A549 (cell line): ENCODE results near the gene PLD6. TPM values are rescaled to one million over a fixed set of nuclear protein-coding genes. Genes with fewer than 3 reads are reported as not detected.
A peak's percentile ranks its signal among the peaks of the same experiment; 100 is the strongest.

ENCODE experiments used
- ATAC-seq, 2 experiments: fragments of 200-7000 bp in 1 of 2; fragments of >200 bp in 1 of 2; cut with Nextera tagmentation in 1 of 2; cut with Tn5 transposase in 1 of 2; 3 replicates each; pipeline versions ENCODE4 v1.8.0 to v1.9.1; 2018 to 2020; ENCODE audit warnings: mild to moderate bottlenecking in 1 of 2, moderate library complexity in 1 of 2
- CTCF ChIA-PET: fragments of 300-600 bp; sonication (Branson Sonifier 250); formaldehyde crosslinking; extraction: SDS; loops from one replicate; lab custom pipeline; 2021; ENCODE audit warnings: antibody characterized with exemption, inconsistent platforms; lab: Yijun Ruan, JAX
- POLR2A ChIA-PET: fragments of 350-600 bp; formaldehyde crosslinking; extraction: SDS; loops from one replicate; lab custom pipeline; 2021; ENCODE audit warnings: antibody characterized with exemption, inconsistent platforms; lab: Yijun Ruan, JAX
- DNase-seq, 2 experiments: peaks; one replicate each; pipeline versions ENCODE4 v3.0.0 to v3.0.0-alpha.2; 2011 to 2016; ENCODE audit warnings: low read depth in 1 of 2, low spot score in 1 of 2
- FAIRE-seq: peaks from 2 replicates; lab custom pipeline; 2011; peaks lifted over from hg19 to GRCh38; lab: Jason Lieb, UNC
- H3K27ac ChIP-seq, 2 experiments: fragments of >200 bp; sonication (Bioruptor Twin); formaldehyde crosslinking; 3 replicates each; pipeline ENCODE4 v1.5.1; 2016 to 2017
- H3K4me1 ChIP-seq: fragments of >200 bp; sonication (Bioruptor Twin); formaldehyde crosslinking; 3 replicates; pipeline ENCODE4 v1.6.1; 2016
- H3K4me2 ChIP-seq: fragments of >200 bp; sonication (Bioruptor Twin); formaldehyde crosslinking; 3 replicates; pipeline ENCODE4 v1.6.1; 2016
- H3K4me3 ChIP-seq: fragments of >200 bp; sonication (Bioruptor Twin); formaldehyde crosslinking; 3 replicates; pipeline ENCODE4 v1.5.1; 2016
- H3K9me3 ChIP-seq: fragments of >200 bp; sonication (Bioruptor Twin); formaldehyde crosslinking; 3 replicates; pipeline ENCODE4 v1.6.1; 2016
- BCL3 ChIP-seq: fragments of >200 bp; sonication (Bioruptor Twin); formaldehyde crosslinking; IDR thresholded peaks from 3 replicates; pipeline ENCODE4 v1.6.1; 2016
- CEBPB ChIP-seq, 2 experiments: fragments of >200 bp in 1 of 2; sonication (Bioruptor Twin) in 1 of 2; formaldehyde crosslinking in 1 of 2; IDR thresholded peaks; 2 replicates each; pipeline ENCODE4 v1.6.1; 2012 to 2016
- EHF ChIP-seq: fragments of 250-450 bp; sonication (Bioruptor Pico); IDR thresholded peaks from 2 replicates; pipeline ENCODE4 v1.5.0; 2020; ENCODE audit warnings: mild to moderate bottlenecking
- EP300 ChIP-seq, 2 experiments: fragments of >200 bp; sonication (Bioruptor Twin); formaldehyde crosslinking; IDR thresholded peaks; 2 replicates in 1 of 2; 3 replicates in 1 of 2; pipeline ENCODE4 v1.6.1; 2016 to 2017
- FOSB ChIP-seq: fragments of 250-450 bp; sonication (Bioruptor Pico); IDR thresholded peaks from 2 replicates; pipeline ENCODE4 v1.5.0; 2020; ENCODE audit warnings: mild to moderate bottlenecking, moderate library complexity
- FOSL2 ChIP-seq, 2 experiments: fragments of 450-650 bp in 1 of 2; fragments of >200 bp in 1 of 2; sonication (Bioruptor Twin) in 1 of 2; formaldehyde crosslinking; IDR thresholded peaks; 2 replicates each; pipeline versions ENCODE4 v1.5.0 to v1.6.1; 2016 to 2020; ENCODE audit warnings: mild to moderate bottlenecking in 1 of 2, moderate library complexity in 1 of 2
- GATA3 ChIP-seq: IDR thresholded peaks from 2 replicates; pipeline ENCODE4 v1.6.1; 2012; ENCODE audit warnings: borderline replicate concordance
- HOXB13 ChIP-seq: fragments of 250-450 bp; sonication (Bioruptor Pico); IDR thresholded peaks from 2 replicates; pipeline ENCODE4 v1.5.0; 2020; ENCODE audit warnings: low read depth, mild to moderate bottlenecking, moderate library complexity
- HOXB5 ChIP-seq: fragments of 250-450 bp; sonication (Bioruptor Pico); IDR thresholded peaks from 2 replicates; pipeline ENCODE4 v1.5.0; 2020; ENCODE audit warnings: mild to moderate bottlenecking, moderate library complexity
- JUNB ChIP-seq: fragments of >200 bp; sonication (Bioruptor Twin); formaldehyde crosslinking; IDR thresholded peaks from 2 replicates; pipeline ENCODE4 v1.6.1; 2016
- KDM1A ChIP-seq: fragments of 200-600 bp; sonication (generic); IDR thresholded peaks from 2 replicates; pipeline ENCODE4 v1.6.1; 2016; ENCODE audit warnings: low read depth, mild to moderate bottlenecking
- KDM5A ChIP-seq: fragments of 200-600 bp; sonication (generic); IDR thresholded peaks from 2 replicates; pipeline ENCODE4 v1.6.1; 2016; ENCODE audit warnings: antibody characterized with exemption, mild to moderate bottlenecking
- MAFK ChIP-seq: fragments of 450-650 bp; IDR thresholded peaks from 2 replicates; pipeline ENCODE4 v1.6.1; 2014; ENCODE audit not compliant: partially characterized antibody
- MAX ChIP-seq: IDR thresholded peaks from 2 replicates; pipeline ENCODE4 v1.6.1; 2012
- MAZ ChIP-seq: fragments of 150-350 bp; IDR thresholded peaks from 2 replicates; pipeline ENCODE4 v1.6.1; 2014; ENCODE audit warnings: antibody characterized with exemption, low read depth, low read length, borderline replicate concordance
- MYC ChIP-seq: IDR thresholded peaks from 2 replicates; pipeline ENCODE4 v1.6.1; 2012; ENCODE audit warnings: mild to moderate bottlenecking, inconsistent platforms, low read length, improper control_type of control experiment, borderline replicate concordance
- NR3C1 ChIP-seq: fragments of >200 bp; sonication (Bioruptor Twin); formaldehyde crosslinking; IDR thresholded peaks from 3 replicates; pipeline ENCODE4 v1.6.1; 2017
- PBX3 ChIP-seq: IDR thresholded peaks from 2 replicates; pipeline ENCODE4 v1.6.1; 2012
- RAD21 ChIP-seq, 2 experiments: fragments of >200 bp in 1 of 2; sonication (Bioruptor Twin) in 1 of 2; formaldehyde crosslinking in 1 of 2; IDR thresholded peaks in 1 of 2; conservative IDR thresholded peaks in 1 of 2; 2 replicates in 1 of 2; 3 replicates in 1 of 2; pipeline ENCODE4 v1.6.1; 2012 to 2018; ENCODE audit warnings: inconsistent platforms in 1 of 2
- RCOR1 ChIP-seq: fragments of 150-350 bp; IDR thresholded peaks from 2 replicates; pipeline ENCODE4 v1.6.1; 2014; ENCODE audit warnings: antibody characterized with exemption, low read length, low read depth
- REST ChIP-seq: fragments of 200-600 bp; sonication (generic); IDR thresholded peaks from 2 replicates; pipeline ENCODE4 v1.6.1; 2016; ENCODE audit warnings: antibody characterized with exemption, mild to moderate bottlenecking, moderate library complexity
- RFX5 ChIP-seq: fragments of 450-650 bp; IDR thresholded peaks from 2 replicates; pipeline ENCODE4 v1.7.1; 2014; ENCODE audit warnings: antibody characterized with exemption, mild to moderate bottlenecking, moderate library complexity
- TFCP2L1 ChIP-seq: fragments of 250-450 bp; sonication (Bioruptor Pico); IDR thresholded peaks from 2 replicates; pipeline ENCODE4 v1.5.0; 2021; ENCODE audit warnings: mild to moderate bottlenecking
- TP53 ChIP-seq: fragments of 250-450 bp; sonication (Bioruptor Pico); IDR thresholded peaks from 2 replicates; pipeline ENCODE4 v1.5.0; 2021; ENCODE audit warnings: mild to moderate bottlenecking, moderate library complexity
- ZC3H11A ChIP-seq: fragments of 450-650 bp; IDR thresholded peaks from 2 replicates; pipeline ENCODE4 v1.6.1; 2014; ENCODE audit warnings: antibody characterized with exemption, mild to moderate bottlenecking
- ZFP36 ChIP-seq: fragments of 450-650 bp; IDR thresholded peaks from 2 replicates; pipeline ENCODE4 v1.6.1; 2014; ENCODE audit warnings: borderline replicate concordance; ENCODE audit not compliant: partially characterized antibody
- WGBS: methylation state at CpG from one replicate; pipeline ENCODE4 v1.1.6; 2017; ENCODE audit errors: missing lambda C conversion rate; 5-methylcytosine and 5-hydroxymethylcytosine counted together
- polyA plus RNA-seq, 4 experiments: library from polyadenylated mRNA; depleted of rRNA in 3 of 4; stranded (reverse); fragments of >200 nt; fragmentation: RNase III in 1 of 4; extraction: RNeasy Plus Mini Kit Qiagen cat#74134 plus additional on column Dnase treatment in 1 of 4; gene quantifications; 2 replicates in 3 of 4; 3 replicates in 1 of 4; pipeline ENCODE4 v1.2.3, GENCODE V29; 2011 to 2017

PLD6 gene
- polyA plus RNA-seq, 2 of the 4 experiments (the other 2 are of a cell fraction): 5.6 to 5.7 TPM

GRCh38 chr17:17207998-17208397 lies 1.9 kb upstream of the PLD6 start:
- no peak overlapping the region for H3K4me3 ChIP-seq
- no peak overlapping the region for H3K4me2 ChIP-seq
- FAIRE-seq (no peak), DNase-seq (no peak), ATAC-seq (no peak)
- H3K9me3 ChIP-seq: no peaks in the 10 kb centered on the region
- no peak overlapping the region for H3K27ac ChIP-seq
- 95% methylated on average over 8 of the region's 8 CpGs for WGBS
- peaks cover 19% of the 10 kb centered on the region for H3K4me1 ChIP-seq
- CTCF ChIA-PET: interaction anchor here (1.1 to 2.1 kb wide), 5 partner anchors 9 to 66 kb away, joined by 3 to 8 read pairs (median 3); no protein-coding TSS in a partner anchor
- no peak for TF ChIP-seq TFCP2L1
- TF ChIP-seq EHF: no peak
- no peak for TF ChIP-seq NR3C1
- no peak for TF ChIP-seq JUNB
- TF ChIP-seq ZFP36: no peak
- TF ChIP-seq RFX5: no peak
- TF ChIP-seq FOSL2 (IDR thresholded peaks at IDR 0.05): no peak
- no peak for TF ChIP-seq FOSL2 (CRISPR knock-in tag; IDR thresholded peaks at IDR 0.05)
- TF ChIP-seq ZC3H11A: no peak
- no peak for TF ChIP-seq RAD21 (conservative IDR thresholded peaks at IDR 0.05 in 1 of 2, IDR thresholded peaks at IDR 0.05 in 1 of 2)
- no peak for TF ChIP-seq MAZ
- no peak for TF ChIP-seq REST
- no peak for TF ChIP-seq KDM5A
- TF ChIP-seq RCOR1: no peak
- TF ChIP-seq KDM1A: no peak
- TF ChIP-seq BCL3: no peak
- TF ChIP-seq FOSB (CRISPR knock-in tag): no peak
- POLR2A ChIA-PET: no interaction called here

- FAIRE-seq (no peak), DNase-seq (no peak), ATAC-seq (peak; percentile 6 to 15; a peak in 4 of 6 replicates)
- H3K9me3 ChIP-seq: no peaks in the 10 kb centered on the region
- H3K4me3 ChIP-seq: no peak overlapping the region; the same call in 2 of the 3 replicates
- peak overlapping the region; percentile 99 for H3K4me2 ChIP-seq
- WGBS: 86% methylated on average over 16 of the region's 16 CpGs
- POLR2A ChIA-PET: no interaction called here
- peaks cover 19% of the 10 kb centered on the region for H3K4me1 ChIP-seq
- H3K27ac ChIP-seq: peak overlapping the region; percentile 84 to 89; a peak in 5 of 6 replicates
- CTCF ChIA-PET: interaction anchor here (0.8 to 2.1 kb wide), 8 partner anchors 8 to 208 kb away, joined by 3 to 8 read pairs (median 4); no protein-coding TSS in a partner anchor
- TF ChIP-seq TP53 (CRISPR knock-in tag) (no peak), CEBPB (IDR thresholded peaks at IDR 0.05) (no peak), MAX (no peak), PBX3 (no peak), FOSL2 (IDR thresholded peaks at IDR 0.05) (no peak), FOSL2 (CRISPR knock-in tag; IDR thresholded peaks at IDR 0.05) (no peak), RAD21 (conservative IDR thresholded peaks at IDR 0.05 in 1 of 2, IDR thresholded peaks at IDR 0.05 in 1 of 2) (no peak), MAFK (no peak), REST (no peak), HOXB13 (CRISPR knock-in tag) (no peak), HOXB5 (CRISPR knock-in tag) (no peak), MYC (no peak), EP300 (IDR thresholded peaks at IDR 0.05) (no peak), GATA3 (no peak), BCL3 (no peak)
Measured at GRCh38 chr17:17206913-17207335, 791 bp upstream of the PLD6 start.
